Measurements from ENCODE around the gene FBLN2. TPM values are rescaled to one million over a fixed set of nuclear protein-coding genes. Genes with fewer than 3 reads are reported as not detected.

The FBLN2 gene
- total RNA-seq, 1 experiment from 2014 or later: 1.2 TPM

GRCh38 chr3:13605555-13605954 lies 56.6 kb downstream of the FBLN2 start:
- no peak for DNase-seq (ENCODE audit: low read depth)

GRCh38 chr3:13607821-13608597 lies 59.1 kb downstream of the FBLN2 start:
- no peak for DNase-seq (ENCODE audit: low read depth)

- no peak for DNase-seq (ENCODE audit: low read depth)
Measured at GRCh38 chr3:13608969-13609725, 60.2 kb downstream of the FBLN2 start.

GRCh38 chr3:13610006-13610570 lies 61.2 kb downstream of the FBLN2 start:
- no peak for DNase-seq (ENCODE audit: low read depth)

GRCh38 chr3:13611221-13611620 lies 62.3 kb downstream of the FBLN2 start:
- DNase-seq (ENCODE audit: low read depth): no peak

- no peak for DNase-seq (ENCODE audit: low read depth)
Measured at GRCh38 chr3:13612829-13613228, 63.9 kb downstream of the FBLN2 start.

- no peak for DNase-seq (ENCODE audit: low read depth)
Measured at GRCh38 chr3:13613343-13614190, 64.6 kb downstream of the FBLN2 start.

GRCh38 chr3:13614607-13615006 lies 65.7 kb downstream of the FBLN2 start:
- DNase-seq (ENCODE audit: low read depth): no peak

GRCh38 chr3:13615019-13615528 lies 66.1 kb downstream of the FBLN2 start:
- DNase-seq (ENCODE audit: low read depth): no peak

- DNase-seq (ENCODE audit: low read depth): no peak
Measured at GRCh38 chr3:13616359-13616758, 67.4 kb downstream of the FBLN2 start.

GRCh38 chr3:13617097-13617738 lies 68.3 kb downstream of the FBLN2 start:
- DNase-seq (ENCODE audit: low read depth): no peak

- DNase-seq (ENCODE audit: low read depth): no peak
Measured at GRCh38 chr3:13617981-13618380, 69.1 kb downstream of the FBLN2 start.

GRCh38 chr3:13618836-13619235 lies 69.9 kb downstream of the FBLN2 start:
- no peak for DNase-seq (ENCODE audit: low read depth)

- no peak for DNase-seq (ENCODE audit: low read depth)
Measured at GRCh38 chr3:13619661-13620230, 70.8 kb downstream of the FBLN2 start.

- no peak for DNase-seq (ENCODE audit: low read depth)
Measured at GRCh38 chr3:13620281-13620680, 71.4 kb downstream of the FBLN2 start.

- DNase-seq (ENCODE audit: low read depth): no peak
Measured at GRCh38 chr3:13620776-13621365, 71.9 kb downstream of the FBLN2 start.

GRCh38 chr3:13621381-13622221 lies 72.7 kb downstream of the FBLN2 start:
- DNase-seq (ENCODE audit: low read depth): no peak

GRCh38 chr3:13622356-13622755 lies 73.4 kb downstream of the FBLN2 start:
- DNase-seq (ENCODE audit: low read depth): no peak

- no peak for DNase-seq (ENCODE audit: low read depth)
Measured at GRCh38 chr3:13623101-13623654, 74.3 kb downstream of the FBLN2 start.

All from M059J (cell line).